SU-DHL-6 (cell line): Measurements from ENCODE around the gene PDZD2.

Experiments used
- CTCF ChIP-seq: fragments of 200-600 bp; sonication (generic); IDR thresholded peaks from one replicate; pipeline ENCODE4 v1.5.1; 2017; ENCODE audit warnings: antibody characterized with exemption, mild to moderate bottlenecking, low read length, moderate library complexity; ENCODE audit not compliant: insufficient read depth, poor library complexity, severe bottlenecking
- EZH2phosphoT487 ChIP-seq: fragments of 200-600 bp; sonication (generic), shearing (Covaris generic); conservative IDR thresholded peaks from 2 replicates; pipeline ENCODE4 v1.6.1; 2018; ENCODE audit warnings: mild to moderate bottlenecking, antibody characterized with exemption, low read length, moderate library complexity, mixed read lengths

- TF ChIP-seq CTCF (no peak), EZH2phosphoT487 (no peak)
Observed at GRCh38 chr5:31827867-31828266, 188.9 kb downstream of the PDZD2 start.
